Left lung (tissue), 14 donors: ENCODE measurements around the gene SAMM50. TPM values are rescaled to one million over a fixed set of nuclear protein-coding genes. Genes with fewer than 3 reads are reported as not detected.
A peak's percentile ranks its signal among the peaks of the same experiment; 100 is the strongest.

Source experiments
- ATAC-seq: fragments of 200-7000 bp; cut with Tn5 transposase; one replicate; pipeline ENCODE4 v1.9.1; 2020; ENCODE audit warnings: moderate library complexity
- DNase-seq, 4 donors: peaks; one replicate each; pipeline ENCODE4 v3.0.0-alpha.2; 2013 to 2020
- H3K27ac ChIP-seq, 2 donors: fragments of 200-600 bp; sonication (generic) in 1 of 2; one replicate each; pipeline versions ENCODE4 v1.5.0 to v1.8.0; 2020 to 2021
- H3K27me3 ChIP-seq, 2 donors: fragments of 200-600 bp; sonication (generic) in 1 of 2; one replicate each; pipeline versions ENCODE4 v1.5.0 to v1.8.0; 2020 to 2021
- H3K36me3 ChIP-seq, 2 donors: fragments of 200-600 bp; sonication (generic) in 1 of 2; one replicate each; pipeline versions ENCODE4 v1.5.0 to v1.8.0; 2020 to 2021
- H3K4me1 ChIP-seq, 2 donors: fragments of 200-600 bp; one replicate each; pipeline ENCODE4 v1.8.0; 2021
- H3K4me3 ChIP-seq, 2 donors: fragments of 200-600 bp; sonication (generic) in 1 of 2; one replicate each; pipeline versions ENCODE4 v1.5.0 to v1.8.0; 2020 to 2021; ENCODE audit warnings: mild to moderate bottlenecking in 1 of 2
- H3K9me3 ChIP-seq, 2 donors: fragments of 200-600 bp; sonication (generic) in 1 of 2; one replicate each; pipeline versions ENCODE4 v1.5.0 to v1.8.0; 2020 to 2021
- CTCF ChIP-seq, 2 donors: fragments of 200-600 bp; sonication (generic) in 1 of 2; IDR thresholded peaks; one replicate each; pipeline versions ENCODE4 v1.5.0 to v1.8.0; 2021; ENCODE audit warnings: antibody characterized with exemption in 2 of 2
- intact Hi-C, 2 donors: fragments of 100-400 bp; cut with DNase I; formaldehyde crosslinking; loops; one replicate each; pipeline versions ENCODE4 v1.11.2 to v1.14.2; 2022
- long read RNA-seq, 12 donors: library from polyadenylated mRNA in 2 of 12; unstranded in 2 of 12; transcript quantifications; one replicate each; pipeline ENCODE4 v2.0.0 and lab custom pipeline, GENCODE V29; 2019 to 2026
- polyA plus RNA-seq, 6 donors: library from polyadenylated mRNA; unstranded; fragments of 120-200 nt; gene quantifications; one replicate each; pipeline ENCODE4 v1.2.1, GENCODE V29; 2013; ENCODE audit not compliant: insufficient read length in 6 of 6
- total RNA-seq, 2 donors: library from RNA; stranded (reverse); fragmentation: NEBNext Ultra II Directional; extraction: Animal tissue kit (Norgen Biotek cat#: 25700); gene quantifications; one replicate each; pipeline ENCODE4 v1.2.1, GENCODE V29; 2021
- donor health status: DM: no; HTN: yes; CAD: no.
- donor health status: DM: no; HTN: no; CAD: no.

The SAMM50 gene
- total RNA-seq: 10 to 100 TPM; 23.3 to 32.0 TPM
- polyA plus RNA-seq: 10 to 100 TPM; 57.9 to 66.6 (median 63.5) TPM
- long read RNA-seq, donor 1, transcript SAMM50-201 (15 exons, 1,717 nt): major isoform, 29 of 49 reads
- long read RNA-seq, donor 1, partial matches to known transcripts: 15 of 49 reads
- long read RNA-seq, donor 1, other reads (novel, unspliced or antisense): 0 of 49 reads
- long read RNA-seq, donor 2, transcript SAMM50-201 (15 exons, 1,717 nt): major isoform, 18 of 56 reads
- long read RNA-seq, donor 2, partial matches to known transcripts: 35 of 56 reads
- long read RNA-seq, donor 2, other reads (novel, unspliced or antisense): 0 of 56 reads
- long read RNA-seq, donor 3, transcript SAMM50-201 (15 exons, 1,717 nt): major isoform, 28 of 40 reads
- long read RNA-seq, donor 3, partial matches to known transcripts: 10 of 40 reads
- long read RNA-seq, donor 3, other reads (novel, unspliced or antisense): 0 of 40 reads
- long read RNA-seq, donor 4, transcript SAMM50-201 (15 exons, 1,717 nt): major isoform, 27 of 29 reads
- long read RNA-seq, donor 4, partial matches to known transcripts: 1 of 29 reads
- long read RNA-seq, donor 4, other reads (novel, unspliced or antisense): 1 of 29 reads
- long read RNA-seq, donor 5, transcript SAMM50-201 (15 exons, 1,717 nt): major isoform, 21 of 37 reads
- long read RNA-seq, donor 5, partial matches to known transcripts: 12 of 37 reads
- long read RNA-seq, donor 5, other reads (novel, unspliced or antisense): 0 of 37 reads
- long read RNA-seq, donor 6, transcript SAMM50-201 (15 exons, 1,717 nt): major isoform, 33 of 60 reads
- long read RNA-seq, donor 6, partial matches to known transcripts: 25 of 60 reads
- long read RNA-seq, donor 6, other reads (novel, unspliced or antisense): 0 of 60 reads
- long read RNA-seq, donor 7, transcript SAMM50-201 (15 exons, 1,717 nt): major isoform, 11 of 14 reads
- long read RNA-seq, donor 7, partial matches to known transcripts: 0 of 14 reads
- long read RNA-seq, donor 7, other reads (novel, unspliced or antisense): 0 of 14 reads
- long read RNA-seq, donor 8, transcript SAMM50-201 (15 exons, 1,717 nt): major isoform, 17 of 18 reads
- long read RNA-seq, donor 8, partial matches to known transcripts: 0 of 18 reads
- long read RNA-seq, donor 8, other reads (novel, unspliced or antisense): 0 of 18 reads
- long read RNA-seq, donor 9: 0 reads
- long read RNA-seq, donor 10, transcript SAMM50-201 (15 exons, 1,717 nt): major isoform, 72 of 74 reads
- long read RNA-seq, donor 10, partial matches to known transcripts: 0 of 74 reads
- long read RNA-seq, donor 10, other reads (novel, unspliced or antisense): 2 of 74 reads
- long read RNA-seq, donor 11, transcript SAMM50-201 (15 exons, 1,717 nt): major isoform, 22 of 49 reads
- long read RNA-seq, donor 11, partial matches to known transcripts: 24 of 49 reads
- long read RNA-seq, donor 11, other reads (novel, unspliced or antisense): 0 of 49 reads
- long read RNA-seq, donor 12, transcript SAMM50-201 (15 exons, 1,717 nt): major isoform, 14 of 21 reads
- long read RNA-seq, donor 12, partial matches to known transcripts: 6 of 21 reads
- long read RNA-seq, donor 12, other reads (novel, unspliced or antisense): 0 of 21 reads

- H3K4me3 ChIP-seq: peak within 1 kb of the TSS; percentile 86 to 94
- H3K27ac ChIP-seq: peak within 1 kb of the TSS; percentile 89 to 92
- H3K27me3 ChIP-seq: peaks cover 0 to 12% of the 10 kb centered on the region in 2 donors
- intact Hi-C loops: no loop called here
- ATAC-seq (peak; percentile 99), DNase-seq (peak; percentile 88 to 95 (median 93))
- no peak for TF ChIP-seq CTCF (IDR thresholded peaks at IDR 0.05)
- H3K4me1 ChIP-seq: peaks cover 16 to 33% of the 10 kb centered on the region in 2 donors
- no peaks in the 10 kb centered on the region for H3K36me3 ChIP-seq
- no peaks in the 10 kb centered on the region for H3K9me3 ChIP-seq
These were observed at the start of gene SAMM50 for GRCh38 chr22:43955040-43955882. Gene SAMM50, plus strand, starts transcription at chr22:43955442. Its CDS starts 136 bp downstream, at chr22:43955578.

GRCh38 chr22:43905681-43906080, 49.6 kb upstream of the SAMM50 start:
- H3K9me3 ChIP-seq: no peaks in the 10 kb centered on the region
- ATAC-seq (no peak), DNase-seq (no peak)
- peaks cover 0 to 82% of the 10 kb centered on the region in 2 donors for H3K27me3 ChIP-seq
- H3K27ac ChIP-seq: no peak overlapping the region
- no peaks in the 10 kb centered on the region for H3K36me3 ChIP-seq
- no peak overlapping the region for H3K4me3 ChIP-seq
- intact Hi-C loops: no loop called here
- no peaks in the 10 kb centered on the region for H3K4me1 ChIP-seq
- TF ChIP-seq CTCF (IDR thresholded peaks at IDR 0.05): no peak

GRCh38 chr22:43909708-43910107, 45.5 kb upstream of the SAMM50 start:
- no peak overlapping the region for H3K27ac ChIP-seq
- H3K27me3 ChIP-seq: peaks cover 0 to 70% of the 10 kb centered on the region in 2 donors
- H3K4me3 ChIP-seq: no peak overlapping the region
- no peaks in the 10 kb centered on the region for H3K36me3 ChIP-seq
- DNase-seq: no peak
- no peak for TF ChIP-seq CTCF (IDR thresholded peaks at IDR 0.05)
- intact Hi-C loops: no loop called here
- ATAC-seq: no peak
- H3K4me1 ChIP-seq: no peaks in the 10 kb centered on the region
- no peaks in the 10 kb centered on the region for H3K9me3 ChIP-seq

GRCh38 chr22:43910178-43910695, 45.0 kb upstream of the SAMM50 start:
- H3K27me3 ChIP-seq: peaks cover 0 to 66% of the 10 kb centered on the region in 2 donors
- no peak for TF ChIP-seq CTCF (IDR thresholded peaks at IDR 0.05)

More at GRCh38 chr22:43910178-43910695, 45.0 kb upstream of the SAMM50 start:
- no peak overlapping the region for H3K27ac ChIP-seq
- no peak for ATAC-seq
- DNase-seq: no peak
- no peaks in the 10 kb centered on the region for H3K4me1 ChIP-seq
- no peak overlapping the region for H3K4me3 ChIP-seq
- no peaks in the 10 kb centered on the region for H3K9me3 ChIP-seq
- H3K36me3 ChIP-seq: no peaks in the 10 kb centered on the region
- intact Hi-C loops: no loop called here
